ENCODE data around the gene FXYD2.

FXYD2 gene

DNA sequence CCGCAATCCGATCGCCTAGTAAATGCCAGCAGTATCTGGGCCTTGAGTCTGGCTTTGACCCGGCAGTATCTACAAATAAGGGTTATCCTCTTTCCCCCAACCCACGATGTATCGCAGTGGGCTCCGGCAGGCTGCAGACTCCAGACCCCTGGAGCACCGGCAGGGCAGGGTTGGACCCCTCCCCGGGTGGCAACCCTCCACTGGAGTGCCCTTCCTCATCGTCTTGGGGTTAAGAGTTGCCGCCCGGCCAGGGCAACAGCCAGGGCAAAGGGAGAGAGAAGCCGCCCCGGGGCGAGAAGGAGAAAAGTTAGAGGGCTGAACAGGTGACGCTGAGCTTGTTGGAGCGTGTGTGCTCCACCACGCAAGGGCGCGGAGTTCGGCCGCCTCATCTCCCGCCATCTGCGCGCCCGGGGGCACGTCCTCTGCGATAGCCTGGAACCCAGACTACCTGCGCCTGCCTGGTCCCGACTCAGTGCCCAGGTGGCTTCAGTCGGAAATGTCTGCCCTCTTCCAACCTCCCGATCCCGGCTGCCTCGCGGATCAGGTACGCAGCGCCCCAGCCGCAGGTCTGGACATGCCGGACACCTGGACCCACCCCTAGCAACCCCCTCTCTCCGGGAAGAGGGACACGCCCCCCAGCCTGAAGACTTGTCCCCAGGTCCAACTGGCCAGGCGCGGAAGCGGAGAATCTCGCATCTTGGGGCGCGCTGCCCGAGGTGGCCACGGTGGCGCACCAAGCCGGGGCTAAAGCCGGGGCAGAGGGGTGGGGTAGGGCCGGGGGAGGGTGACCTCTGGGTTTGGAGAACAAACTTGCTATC lies 28.7 kb downstream of the FXYD2 start:
- peak; percentile 70 for DNase-seq

DNA sequence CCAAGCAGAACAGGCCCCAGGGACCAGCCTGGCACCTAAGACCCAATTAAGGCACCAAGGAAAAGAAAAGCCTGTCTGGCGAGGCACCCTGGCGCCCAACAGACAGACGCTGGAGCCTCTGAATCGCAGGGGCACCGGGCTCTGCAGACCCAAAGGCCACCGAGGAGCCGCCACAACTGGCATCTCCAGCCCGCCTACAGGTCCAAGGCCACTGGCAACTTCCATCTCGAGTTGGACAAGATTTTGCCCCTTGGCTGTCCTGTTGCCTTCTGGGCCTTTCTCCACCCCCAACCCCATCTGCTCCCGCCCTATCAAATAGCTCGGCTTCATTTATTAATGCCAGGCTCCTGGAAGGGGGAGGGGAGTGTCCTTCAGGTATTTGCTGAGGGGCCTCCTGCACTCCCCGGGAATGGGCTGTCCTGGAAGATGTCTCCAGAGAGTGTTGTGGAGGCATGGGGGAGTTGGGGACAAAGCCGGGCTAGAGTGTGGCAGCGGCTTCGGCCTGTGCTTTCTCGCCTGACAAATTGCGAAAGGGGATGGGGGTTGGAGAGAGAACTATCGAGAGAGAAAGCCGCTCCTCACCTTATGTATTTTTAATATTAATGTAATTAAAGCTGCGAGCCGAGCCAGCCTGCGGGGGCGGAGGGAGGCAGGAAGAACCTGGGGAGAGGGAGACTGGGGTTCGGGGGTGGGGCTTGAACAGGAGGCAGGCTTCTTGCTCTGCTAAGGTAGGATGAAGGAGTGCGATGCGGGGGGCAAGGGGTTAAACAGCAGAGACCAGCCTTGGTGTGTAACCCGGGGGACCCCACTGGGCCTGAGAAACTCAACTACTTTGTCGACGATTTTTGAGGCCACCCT lies 29.5 kb downstream of the FXYD2 start:
- no peak for DNase-seq

DNA sequence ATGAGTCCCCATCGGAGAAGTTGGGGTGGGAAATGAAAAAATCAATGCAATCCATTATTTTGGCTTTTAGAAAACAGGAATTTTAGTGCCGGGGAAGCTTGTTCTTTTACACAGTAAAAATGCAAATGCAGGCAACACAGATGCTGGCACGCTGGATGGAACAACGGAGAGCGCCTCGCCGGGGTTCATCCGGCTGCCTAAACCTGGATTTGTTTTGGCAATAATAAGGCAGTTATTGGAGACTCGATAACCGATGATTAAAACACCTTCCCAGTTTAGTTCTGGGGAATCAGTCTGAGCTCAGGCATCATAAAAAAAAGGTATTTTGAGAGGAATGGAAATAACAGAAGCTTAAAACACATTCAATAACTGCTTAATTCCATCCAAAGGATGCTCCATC lies 30.4 kb downstream of the FXYD2 start:
- DNase-seq, result no peak

DNA sequence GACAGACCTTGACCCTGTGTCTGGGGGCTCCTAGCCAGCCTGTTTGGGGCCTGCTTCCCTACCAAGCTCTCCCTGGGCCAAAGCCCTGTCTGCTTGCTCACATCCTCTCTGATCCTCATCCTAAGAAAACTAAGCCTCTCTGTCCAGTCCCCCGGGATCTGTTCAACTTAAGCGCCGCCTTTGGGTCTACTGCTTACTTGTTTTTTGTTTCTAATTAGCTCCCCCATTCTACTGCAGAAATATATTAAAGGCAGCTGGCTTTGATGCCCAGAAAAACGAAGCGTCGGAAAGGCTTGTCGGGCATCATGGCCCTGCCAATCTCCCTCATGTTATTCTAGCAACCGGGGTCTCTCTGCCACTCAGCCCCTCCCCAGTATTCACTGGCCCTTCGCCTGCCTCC lies 31.0 kb downstream of the FXYD2 start:
- no peak for DNase-seq

DNA sequence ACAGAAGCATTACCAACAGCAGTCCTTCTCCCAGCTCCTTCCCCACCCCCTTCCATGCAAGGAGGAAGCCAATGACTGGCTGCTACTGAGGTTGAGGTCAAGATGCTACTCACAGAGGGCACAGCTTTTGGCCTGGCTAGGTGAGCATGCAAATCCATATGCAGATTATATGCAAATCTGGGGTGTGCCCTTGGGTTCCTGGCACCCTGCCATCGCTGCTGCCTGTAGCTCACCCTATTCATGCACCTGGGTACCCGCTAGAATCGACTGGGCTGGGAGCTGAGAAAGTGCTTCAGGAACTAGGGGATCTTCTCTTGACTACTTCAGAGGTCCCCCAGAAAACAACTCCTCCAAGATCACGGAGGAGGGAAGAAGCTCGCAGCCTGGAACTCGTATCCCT lies 31.6 kb downstream of the FXYD2 start:
- peak; percentile 12 for DNase-seq

DNA sequence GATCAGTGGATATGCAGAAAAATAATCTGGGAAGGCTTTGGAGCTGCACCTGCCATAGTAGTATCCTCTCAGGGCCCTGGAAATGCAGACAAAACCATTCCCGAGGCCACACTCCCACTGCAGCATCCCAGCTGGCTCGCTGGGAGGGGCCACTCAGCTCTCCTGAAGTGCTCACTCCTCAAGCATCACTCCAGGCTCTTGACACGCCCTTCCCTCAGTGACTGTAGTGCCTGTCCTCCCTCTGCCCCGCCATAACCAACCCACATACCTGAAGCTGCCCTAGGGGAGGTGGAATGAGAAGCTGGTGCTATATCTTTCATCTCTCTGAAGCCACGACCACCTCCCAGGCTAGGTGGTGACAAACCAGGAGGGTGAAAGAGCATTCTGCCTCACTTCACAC lies 32.3 kb downstream of the FXYD2 start:
- DNase-seq, result peak; percentile 96

DNA sequence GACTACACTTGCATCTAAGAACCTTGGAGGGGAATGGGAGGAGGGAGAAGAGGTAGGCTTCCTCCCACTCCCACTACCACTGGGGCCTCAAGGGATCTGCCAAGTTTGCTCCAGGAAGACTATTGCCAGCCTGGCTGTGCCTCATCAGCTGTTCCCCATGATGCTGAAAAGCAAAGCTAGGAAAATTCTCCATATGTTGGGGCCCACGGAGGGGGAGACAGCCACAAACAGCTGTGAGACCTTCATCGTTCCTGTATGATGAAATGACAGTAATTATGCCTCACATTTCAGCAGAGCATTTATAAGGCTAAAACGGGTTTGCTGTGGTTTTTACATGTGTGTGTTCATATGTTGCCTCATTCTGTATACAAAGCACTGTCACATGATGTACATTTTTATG lies 34.3 kb downstream of the FXYD2 start:
- DNase-seq, result no peak

DNA sequence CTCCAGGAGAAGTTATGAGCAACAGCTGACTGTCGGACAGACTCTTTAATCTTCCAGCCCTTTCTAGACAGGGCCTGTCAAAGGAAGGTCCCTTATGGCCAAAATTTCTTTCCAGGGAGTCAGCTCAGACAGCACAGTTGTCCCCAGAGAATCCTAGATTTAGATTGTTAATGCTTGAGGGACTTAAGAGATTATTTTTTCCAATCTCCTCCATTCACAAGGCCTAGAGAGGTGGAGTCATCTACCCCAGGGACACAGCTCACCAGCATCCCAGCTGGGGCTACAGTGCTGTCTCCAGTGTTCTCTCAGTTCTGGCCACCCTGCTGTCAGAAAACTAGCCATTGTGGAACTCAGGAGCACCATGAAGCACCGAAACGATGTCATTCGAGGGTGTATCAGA lies 35.3 kb downstream of the FXYD2 start:
- no peak for DNase-seq

DNA sequence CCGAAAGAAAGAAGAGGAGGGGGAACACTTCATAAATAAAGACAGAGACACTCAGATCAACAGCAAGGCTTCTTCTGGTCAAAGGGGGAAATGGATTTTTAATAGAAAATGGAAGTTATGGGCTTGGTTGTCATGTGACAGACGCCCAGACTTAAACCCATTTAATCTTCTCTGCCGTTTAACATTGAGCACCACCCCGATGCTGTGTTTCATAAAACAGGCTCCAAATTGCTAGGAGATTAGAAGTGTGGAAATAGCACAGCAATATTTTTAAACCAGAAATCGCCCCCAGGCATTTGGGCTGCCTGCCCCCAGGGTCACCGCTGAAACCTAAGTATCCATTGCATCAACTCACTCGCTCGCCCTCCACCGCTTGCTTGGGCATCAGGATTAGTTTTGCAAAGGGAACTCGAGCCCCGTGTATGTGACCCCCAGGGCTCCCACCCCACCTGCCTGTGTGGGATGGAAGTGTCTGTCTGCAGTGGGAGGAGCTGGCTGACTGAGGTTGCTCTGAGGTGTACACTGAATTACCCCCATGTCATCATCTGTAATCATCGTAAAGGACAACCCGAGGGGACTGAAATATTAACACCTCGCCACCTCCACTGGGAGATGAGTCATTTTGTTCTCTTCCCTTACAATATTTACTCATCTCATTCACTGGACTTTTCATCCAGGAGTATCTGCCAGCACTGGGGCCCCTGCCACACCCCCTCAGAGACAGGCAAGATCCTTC lies 38.2 kb downstream of the FXYD2 start:
- no peak for DNase-seq

DNA sequence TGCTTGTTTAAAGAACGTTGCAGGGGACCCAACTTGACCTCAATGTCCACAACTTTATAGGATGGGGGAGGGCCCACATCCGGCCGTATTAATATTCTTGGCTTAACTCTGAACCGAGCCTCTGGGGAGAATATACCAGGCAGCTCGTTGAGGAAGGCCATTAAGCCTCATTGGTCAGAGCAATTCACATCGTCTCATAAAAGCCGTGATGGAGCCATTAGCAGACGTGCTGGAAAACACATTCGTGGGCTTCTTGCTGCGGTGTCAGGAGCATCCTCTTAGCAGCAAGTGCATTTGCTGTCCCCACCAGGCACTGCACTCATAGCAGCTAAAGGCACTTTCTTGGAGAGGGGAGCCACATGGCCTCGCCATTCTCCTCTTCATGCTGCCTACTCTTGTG lies 42.4 kb downstream of the FXYD2 start:
- peak; percentile 26 for DNase-seq

DNA sequence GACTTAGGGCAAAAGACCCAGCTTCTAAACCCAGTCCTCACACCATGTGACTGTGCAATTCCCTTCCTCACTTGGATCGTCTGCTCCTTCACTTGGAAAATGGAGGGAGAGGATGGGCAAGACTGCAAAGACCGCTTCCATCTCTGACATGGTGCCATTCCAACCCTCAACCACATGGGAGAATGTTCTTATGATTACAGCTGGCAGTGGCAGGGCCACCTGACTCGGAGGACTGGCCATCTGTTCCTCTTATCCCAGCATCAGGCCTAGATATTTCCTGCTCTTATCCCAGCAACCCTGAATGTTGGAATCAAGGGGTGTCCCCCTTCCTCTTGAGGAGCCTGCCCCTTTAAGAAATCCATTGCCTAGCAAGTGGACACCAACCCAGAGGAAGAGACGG lies 42.9 kb downstream of the FXYD2 start:
- no peak for DNase-seq

DNA sequence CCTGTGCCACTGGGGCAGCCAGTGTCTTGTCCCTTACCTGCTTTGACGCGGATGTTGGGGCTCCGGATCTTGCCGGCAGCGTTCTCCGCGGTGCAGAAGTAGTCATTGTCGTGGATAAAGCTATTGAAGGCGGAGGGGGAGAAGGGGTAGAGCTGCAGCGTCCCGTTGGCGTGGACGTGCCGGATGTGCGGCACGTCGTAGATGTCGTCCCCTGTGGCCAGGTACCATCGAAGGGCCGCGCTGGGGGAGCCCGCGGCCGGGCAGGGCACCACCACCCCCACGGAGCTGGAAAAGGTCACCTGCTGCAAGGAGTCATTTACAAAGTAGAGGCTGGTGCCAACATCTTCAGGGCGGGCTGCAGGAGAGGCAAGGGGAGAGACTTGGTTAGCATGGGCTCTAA lies 44.1 kb downstream of the FXYD2 start:
- DNase-seq, result no peak

DNA sequence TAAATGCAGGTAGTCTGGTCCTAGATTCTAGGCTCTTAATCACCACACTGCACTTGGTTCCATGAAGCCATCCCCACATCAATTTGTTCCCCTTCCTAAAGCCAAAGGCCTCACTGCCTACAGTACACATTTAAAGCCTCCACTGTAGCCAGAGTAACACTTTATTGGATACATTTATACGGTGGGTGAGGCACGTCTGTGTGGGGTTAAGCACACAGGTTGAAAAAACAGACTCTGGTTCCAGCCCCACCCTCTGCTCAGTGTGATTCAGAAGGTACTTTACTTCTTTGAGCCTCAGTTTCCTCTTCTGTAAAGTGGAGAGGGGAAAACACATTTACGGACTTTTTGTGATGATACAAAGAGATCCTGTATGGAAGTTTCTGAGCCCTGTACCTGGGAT lies 50.0 kb downstream of the FXYD2 start:
- DNase-seq, result no peak

DNA sequence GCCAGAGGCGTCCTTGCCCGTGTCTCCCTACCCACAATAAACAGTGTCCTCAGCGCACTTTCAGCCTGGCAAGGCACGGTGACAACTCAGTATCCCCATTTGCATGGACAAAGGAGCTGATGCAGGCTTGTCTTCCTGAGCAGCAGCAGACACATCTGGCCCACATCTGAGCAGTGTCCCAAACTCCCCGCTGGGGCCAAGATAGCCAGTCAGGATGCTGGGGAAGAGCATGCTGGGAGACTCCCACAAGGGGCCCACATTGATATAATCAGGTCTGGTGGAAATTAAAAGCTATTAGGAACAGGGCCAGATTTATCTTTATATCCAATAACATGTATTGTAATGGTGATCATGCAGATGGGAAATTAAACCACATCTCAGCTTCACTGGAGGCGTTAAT lies 52.2 kb downstream of the FXYD2 start:
- DNase-seq, result no peak

DNA sequence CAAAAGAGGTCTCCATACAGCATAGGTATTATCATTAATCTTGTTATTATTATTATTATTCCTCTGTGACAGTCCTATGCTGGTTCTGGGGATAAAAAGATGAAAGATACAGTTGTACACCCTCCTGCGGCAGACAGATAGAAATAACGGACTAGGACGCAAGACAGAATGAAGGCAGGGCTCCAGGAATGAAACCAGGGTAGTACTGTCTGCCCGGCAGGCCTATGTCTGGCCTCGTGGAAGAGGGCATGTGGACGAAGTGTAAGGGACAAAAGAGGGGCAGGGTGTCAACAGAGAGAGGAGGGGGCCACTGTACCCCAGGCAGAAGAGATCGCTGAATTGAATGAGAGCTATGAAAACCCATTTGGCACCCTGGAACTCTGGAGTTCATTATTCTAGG lies 52.7 kb downstream of the FXYD2 start:
- no peak for DNase-seq

DNA sequence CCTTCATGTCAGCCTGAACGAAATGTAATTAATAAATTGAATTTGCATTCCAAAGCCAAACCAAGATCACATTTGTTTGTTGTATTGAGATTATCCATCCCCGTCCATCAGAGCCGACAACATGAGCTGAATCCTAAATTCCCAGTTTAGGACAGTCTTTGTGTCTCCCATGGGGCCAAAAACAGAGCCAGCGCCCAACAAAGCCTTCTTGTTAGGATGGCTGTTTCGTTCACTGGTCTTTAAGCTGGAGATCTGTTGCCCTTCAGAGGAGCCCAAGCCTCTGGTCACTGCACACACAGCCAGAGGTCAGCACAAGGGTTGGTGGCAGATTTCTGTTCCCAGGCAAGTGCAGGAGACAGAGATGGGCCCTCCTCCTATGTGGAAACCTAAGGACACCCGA lies 53.3 kb downstream of the FXYD2 start:
- DNase-seq, result no peak

DNA sequence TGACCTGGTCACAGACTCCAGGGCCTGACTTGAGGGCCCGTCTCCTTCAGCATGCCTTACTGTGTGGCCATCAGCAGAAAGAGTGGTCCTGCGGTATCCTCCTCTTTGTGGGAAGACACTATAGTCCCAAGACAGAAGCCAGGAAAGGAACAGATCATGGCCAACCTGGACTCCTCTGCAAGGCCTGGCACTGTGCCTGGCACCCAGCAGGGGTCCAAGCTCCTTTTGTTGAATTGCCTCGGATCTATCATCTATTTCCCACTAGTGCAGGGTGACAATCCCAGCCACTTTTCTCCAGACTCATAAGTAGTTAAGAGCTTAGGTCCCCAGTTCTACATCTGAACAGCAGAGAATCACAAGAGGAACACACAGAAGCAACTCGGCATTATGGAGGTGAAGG lies 54.5 kb downstream of the FXYD2 start:
- no peak for DNase-seq

All from DMS79 (cell line).